IMR-90 (cell line): ENCODE data around the gene ZNF565. TPM values are rescaled to one million over a fixed set of nuclear protein-coding genes. Genes with fewer than 3 reads are reported as not detected.

Source experiments
- microRNA-seq, 2 experiments: library from miRNA; stranded (forward) in 1 of 2; unstranded in 1 of 2; fragments of 10-50 nt in 1 of 2; fragments of <30 nt in 1 of 2; gene quantifications in 1 of 2; microRNA quantifications in 1 of 2; one replicate each; pipeline versions ENCODE3 to v1.1.0; 2013 to 2020; ENCODE audit not compliant: insufficient read depth in 1 of 2, insufficient read length in 1 of 2, unreplicated experiment in 1 of 2
- polyA plus RNA-seq, 3 experiments: library from polyadenylated mRNA; depleted of rRNA; stranded (reverse); fragments of >200 nt; gene quantifications; 2 replicates each; pipeline ENCODE4 v1.2.3, GENCODE V29; 2012; ENCODE audit warnings: low replicate concordance in 1 of 3
- small RNA-seq, 5 experiments: library from RNA; depleted of rRNA; stranded (forward); fragments of <200 nt; gene quantifications; one replicate each; pipeline ENCODE3, GENCODE V24; 2012
- total RNA-seq: library from RNA; depleted of rRNA; stranded (reverse); fragments of >200 nt; gene quantifications from 2 replicates; pipeline ENCODE4 v1.2.3, GENCODE V29; 2012; rRNA removed

Gene ZNF565
- total and polyA plus RNA-seq, 2 of the 4 experiments (the other 2 are of a cell fraction), result 2.3 to 7.5 TPM

Small RNA genes within 50 kb of the gene (microRNA-seq; reads per million reads assigned to microRNA genes)
- gene RF00019 (ENCODE audit: insufficient read depth, insufficient read length), result not detected

Small RNA genes within 50 kb of the gene (small RNA-seq; reads per million reads assigned to genes)
- 0 reads per million in 5 experiments for gene RF00019

Other genes starting within 250 kb of the ZNF565 start
- gene SDHAF1, start 219.5 kb downstream of the ZNF565 start, total RNA-seq, result 4.8 and 5.0 TPM in 2 replicates
- gene SDHAF1, start 219.5 kb downstream of the ZNF565 start, polyA plus RNA-seq (2012; rRNA removed), result 9.9 and 13.2 TPM in 2 replicates
- not detected in 2 replicates for gene SYNE4, start 205.9 kb downstream of the ZNF565 start, total RNA-seq
- 0.27 and 0.34 TPM in 2 replicates for gene SYNE4, start 205.9 kb downstream of the ZNF565 start, polyA plus RNA-seq (2012; rRNA removed)
- 10.3 and 12.9 TPM in 2 replicates for gene ALKBH6, start 200.5 kb downstream of the ZNF565 start, total RNA-seq
- gene ALKBH6, start 200.5 kb downstream of the ZNF565 start, polyA plus RNA-seq (2012; rRNA removed), result 38.7 and 42.7 TPM in 2 replicates
- gene CLIP3, start 181.8 kb downstream of the ZNF565 start, total RNA-seq, result 5.0 and 5.4 TPM in 2 replicates
- 24.4 and 28.7 TPM in 2 replicates for gene CLIP3, start 181.8 kb downstream of the ZNF565 start, polyA plus RNA-seq (2012; rRNA removed)
- 1.8 and 2.2 TPM in 2 replicates for gene THAP8, start 160.4 kb downstream of the ZNF565 start, total RNA-seq
- 5.9 and 7.2 TPM in 2 replicates for gene THAP8, start 160.4 kb downstream of the ZNF565 start, polyA plus RNA-seq (2012; rRNA removed)
- gene WDR62, start 159.8 kb downstream of the ZNF565 start, total RNA-seq, result 4.5 and 5.0 TPM in 2 replicates
- gene WDR62, start 159.8 kb downstream of the ZNF565 start, polyA plus RNA-seq (2012; rRNA removed), result 7.0 and 8.2 TPM in 2 replicates
- gene OVOL3, start 103.5 kb downstream of the ZNF565 start, total RNA-seq, result not detected in 2 replicates
- gene OVOL3, start 103.5 kb downstream of the ZNF565 start, polyA plus RNA-seq (2012; rRNA removed), result not detected in 2 replicates
- gene POLR2I, start 99.8 kb downstream of the ZNF565 start, total RNA-seq, result 35.8 and 48.3 TPM in 2 replicates
- 59.7 and 105 TPM in 2 replicates for gene POLR2I, start 99.8 kb downstream of the ZNF565 start, polyA plus RNA-seq (2012; rRNA removed)
- gene TBCB, start 99.2 kb downstream of the ZNF565 start, total RNA-seq, result 182 and 185 TPM in 2 replicates
- gene TBCB, start 99.2 kb downstream of the ZNF565 start, polyA plus RNA-seq (2012; rRNA removed), result 269 and 315 TPM in 2 replicates
- gene CAPNS1, start 74.6 kb downstream of the ZNF565 start, total RNA-seq, result 436 and 504 TPM in 2 replicates
- 988 and 1,060 TPM in 2 replicates for gene CAPNS1, start 74.6 kb downstream of the ZNF565 start, polyA plus RNA-seq (2012; rRNA removed)
- 0.54 and 1.1 TPM in 2 replicates for gene COX7A1, start 62.2 kb downstream of the ZNF565 start, total RNA-seq
- 6.9 and 8.4 TPM in 2 replicates for gene COX7A1, start 62.2 kb downstream of the ZNF565 start, polyA plus RNA-seq (2012; rRNA removed)
- gene ZNF146, start 441 bp upstream of the ZNF565 start, total RNA-seq, result 106 and 129 TPM in 2 replicates
- gene ZNF146, start 441 bp upstream of the ZNF565 start, polyA plus RNA-seq (2012; rRNA removed), result 42.6 and 61.6 TPM in 2 replicates
- gene ZFP14, start 164.5 kb upstream of the ZNF565 start, total RNA-seq, result 2.0 and 2.2 TPM in 2 replicates
- gene ZFP14, start 164.5 kb upstream of the ZNF565 start, polyA plus RNA-seq (2012; rRNA removed), result 0.46 and 0.67 TPM in 2 replicates
- 3.9 and 5.0 TPM in 2 replicates for gene ZFP82, start 204.0 kb upstream of the ZNF565 start, total RNA-seq
- gene ZFP82, start 204.0 kb upstream of the ZNF565 start, polyA plus RNA-seq (2012; rRNA removed), result 1.4 and 1.6 TPM in 2 replicates